ENCODE data around the gene PLEKHM3. TPM values are rescaled to one million over a fixed set of nuclear protein-coding genes. Genes with fewer than 3 reads are reported as not detected.

The PLEKHM3 gene
- total RNA-seq, 1 donor, result 23.5 TPM

DNA sequence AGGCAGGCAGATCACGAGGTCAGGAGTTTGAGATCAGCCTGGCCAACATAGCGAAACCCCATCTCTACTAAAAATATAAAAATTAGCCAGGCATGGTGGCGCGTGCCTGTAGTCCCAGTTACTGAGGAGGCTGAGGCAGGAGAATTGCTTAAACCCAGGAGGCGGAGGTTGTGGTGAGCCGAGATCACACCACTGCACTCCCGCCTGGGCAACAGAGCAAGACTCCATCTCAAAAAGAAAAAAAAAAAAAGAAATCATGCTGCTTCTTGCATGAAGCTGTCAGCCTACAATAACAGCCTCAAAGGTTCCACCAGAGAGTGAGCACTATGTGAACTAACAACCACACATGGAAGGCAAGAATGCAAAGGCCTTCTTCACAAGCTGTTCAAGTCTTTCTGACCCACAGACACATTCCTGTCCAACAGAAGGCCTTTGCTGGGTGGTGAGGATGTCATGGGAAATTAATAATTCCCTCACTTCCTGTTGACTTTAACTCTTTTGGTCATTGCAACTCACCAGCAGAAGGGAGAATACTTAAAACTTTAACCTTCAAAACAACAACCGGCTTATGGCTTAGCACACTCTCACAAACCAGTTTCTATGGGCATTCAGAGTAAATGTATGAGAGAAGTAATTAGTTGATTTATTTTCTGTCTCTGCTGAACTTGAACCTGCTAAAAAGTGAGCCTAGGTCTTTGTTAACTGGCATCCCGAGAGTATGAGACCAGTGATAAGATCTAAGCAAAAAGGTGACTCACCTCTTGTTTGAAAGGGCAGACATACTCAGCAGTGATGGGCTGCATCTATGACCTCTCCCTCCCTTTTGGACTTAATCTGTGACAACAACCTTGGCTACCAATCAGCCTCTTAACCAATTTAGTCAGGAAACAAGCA lies 11.8 kb downstream of the PLEKHM3 start:
- no peak for DNase-seq (ENCODE audit: insufficient read length, low spot score, missing footprints)
- Histone ChIP-seq H4K20me1 (ENCODE audit: insufficient read depth, low read length) (no peaks in the 10 kb centered on the region), H3K79me2 (ENCODE audit: insufficient read depth, low read length) (peaks cover 10% of the 10 kb centered on the region), H3K27me3 (ENCODE audit: insufficient read depth, low read length) (no peaks in the 10 kb centered on the region), H2AFZ (ENCODE audit: low read length) (no peak overlapping the region), H3K27ac (ENCODE audit: low read depth, low read length) (no peak overlapping the region), H3K4me1 (ENCODE audit: insufficient read depth, low read length) (peaks cover 4% of the 10 kb centered on the region), H3K4me2 (ENCODE audit: insufficient read depth, low read length) (no peak overlapping the region), H3K4me3 (ENCODE audit: insufficient read depth, low read length) (no peak overlapping the region), H3K36me3 (ENCODE audit: insufficient read depth, low read length) (no peaks in the 10 kb centered on the region), H3K9me3 (ENCODE audit: low read depth, low read length) (no peaks in the 10 kb centered on the region)
- TF ChIP-seq, protein P1, sequence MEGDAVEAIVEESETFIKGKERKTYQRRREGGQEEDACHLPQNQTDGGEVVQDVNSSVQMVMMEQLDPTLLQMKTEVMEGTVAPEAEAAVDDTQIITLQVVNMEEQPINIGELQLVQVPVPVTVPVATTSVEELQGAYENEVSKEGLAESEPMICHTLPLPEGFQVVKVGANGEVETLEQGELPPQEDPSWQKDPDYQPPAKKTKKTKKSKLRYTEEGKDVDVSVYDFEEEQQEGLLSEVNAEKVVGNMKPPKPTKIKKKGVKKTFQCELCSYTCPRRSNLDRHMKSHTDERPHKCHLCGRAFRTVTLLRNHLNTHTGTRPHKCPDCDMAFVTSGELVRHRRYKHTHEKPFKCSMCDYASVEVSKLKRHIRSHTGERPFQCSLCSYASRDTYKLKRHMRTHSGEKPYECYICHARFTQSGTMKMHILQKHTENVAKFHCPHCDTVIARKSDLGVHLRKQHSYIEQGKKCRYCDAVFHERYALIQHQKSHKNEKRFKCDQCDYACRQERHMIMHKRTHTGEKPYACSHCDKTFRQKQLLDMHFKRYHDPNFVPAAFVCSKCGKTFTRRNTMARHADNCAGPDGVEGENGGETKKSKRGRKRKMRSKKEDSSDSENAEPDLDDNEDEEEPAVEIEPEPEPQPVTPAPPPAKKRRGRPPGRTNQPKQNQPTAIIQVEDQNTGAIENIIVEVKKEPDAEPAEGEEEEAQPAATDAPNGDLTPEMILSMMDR (IDR thresholded peaks at IDR 0.05; ENCODE audit: extremely low read depth, low read depth, low read length), result no peak

DNA sequence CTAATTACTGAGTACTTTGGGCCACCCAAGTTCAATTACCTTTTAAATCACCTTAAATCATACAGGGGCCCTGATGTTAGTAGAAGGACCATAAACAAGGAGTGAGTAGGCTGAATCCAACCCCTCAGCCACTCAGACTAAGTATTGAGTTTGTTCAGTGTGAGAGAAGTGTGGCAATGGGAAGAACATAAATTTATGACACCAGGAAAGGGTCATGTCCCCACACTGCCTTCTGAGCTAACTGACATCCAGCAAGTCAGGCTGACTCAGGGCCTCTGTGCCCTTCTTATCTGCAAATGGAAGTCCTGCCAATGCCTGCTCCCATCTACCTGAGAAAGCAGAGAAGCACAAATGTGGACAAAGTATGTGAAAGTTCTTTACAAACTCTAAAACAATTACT lies 12.9 kb downstream of the PLEKHM3 start:
- Histone ChIP-seq H3K4me1 (ENCODE audit: insufficient read depth, low read length) (peaks cover 4% of the 10 kb centered on the region), H3K36me3 (ENCODE audit: insufficient read depth, low read length) (no peaks in the 10 kb centered on the region), H3K9me3 (ENCODE audit: low read depth, low read length) (no peaks in the 10 kb centered on the region), H2AFZ (ENCODE audit: low read length) (no peak overlapping the region), H3K27ac (ENCODE audit: low read depth, low read length) (no peak overlapping the region), H3K79me2 (ENCODE audit: insufficient read depth, low read length) (peaks cover 10% of the 10 kb centered on the region), H3K27me3 (ENCODE audit: insufficient read depth, low read length) (no peaks in the 10 kb centered on the region), H3K4me2 (ENCODE audit: insufficient read depth, low read length) (no peak overlapping the region), H4K20me1 (ENCODE audit: insufficient read depth, low read length) (no peaks in the 10 kb centered on the region), H3K4me3 (ENCODE audit: insufficient read depth, low read length) (no peak overlapping the region)
- TF ChIP-seq, protein P1 (IDR thresholded peaks at IDR 0.05; ENCODE audit: extremely low read depth, low read depth, low read length), result no peak
- DNase-seq (ENCODE audit: insufficient read length, low spot score, missing footprints), result no peak

DNA sequence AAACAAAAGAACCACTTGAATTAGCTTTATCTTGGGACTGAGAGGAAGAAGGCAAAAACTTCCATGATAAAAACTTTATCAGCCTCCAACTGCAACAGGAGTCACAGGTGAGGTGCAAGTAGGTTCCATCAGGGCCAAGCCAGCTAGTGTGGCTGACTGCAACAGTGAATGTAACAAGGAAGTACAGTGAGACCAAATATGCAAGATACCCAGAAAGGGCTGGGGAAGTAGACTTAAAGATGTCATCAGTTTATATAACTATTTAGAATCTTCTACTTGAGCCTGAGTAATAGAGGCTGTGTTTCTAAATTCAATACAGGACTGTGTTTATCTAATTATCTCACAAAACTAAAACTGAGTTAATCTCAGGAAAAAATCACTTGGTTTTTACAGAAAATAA lies 14.8 kb downstream of the PLEKHM3 start:
- no peaks in the 10 kb centered on the region for H3K9me3 ChIP-seq (ENCODE audit: low read depth, low read length)
- peaks cover 10% of the 10 kb centered on the region for H3K79me2 ChIP-seq (ENCODE audit: insufficient read depth, low read length)
- H3K27ac ChIP-seq (ENCODE audit: low read depth, low read length), result no peak overlapping the region
- H3K36me3 ChIP-seq (ENCODE audit: insufficient read depth, low read length), result no peaks in the 10 kb centered on the region
- no peaks in the 10 kb centered on the region for H4K20me1 ChIP-seq (ENCODE audit: insufficient read depth, low read length)
- no peak overlapping the region for H3K4me3 ChIP-seq (ENCODE audit: insufficient read depth, low read length)
- peaks cover 10% of the 10 kb centered on the region for H3K4me1 ChIP-seq (ENCODE audit: insufficient read depth, low read length)
- H3K4me2 ChIP-seq (ENCODE audit: insufficient read depth, low read length), result no peak overlapping the region
- H2AFZ ChIP-seq (ENCODE audit: low read length), result no peak overlapping the region
- DNase-seq (ENCODE audit: insufficient read length, low spot score, missing footprints), result no peak
- no peaks in the 10 kb centered on the region for H3K27me3 ChIP-seq (ENCODE audit: insufficient read depth, low read length)
- TF ChIP-seq, protein P1 (IDR thresholded peaks at IDR 0.05; ENCODE audit: extremely low read depth, low read depth, low read length), result no peak

DNA sequence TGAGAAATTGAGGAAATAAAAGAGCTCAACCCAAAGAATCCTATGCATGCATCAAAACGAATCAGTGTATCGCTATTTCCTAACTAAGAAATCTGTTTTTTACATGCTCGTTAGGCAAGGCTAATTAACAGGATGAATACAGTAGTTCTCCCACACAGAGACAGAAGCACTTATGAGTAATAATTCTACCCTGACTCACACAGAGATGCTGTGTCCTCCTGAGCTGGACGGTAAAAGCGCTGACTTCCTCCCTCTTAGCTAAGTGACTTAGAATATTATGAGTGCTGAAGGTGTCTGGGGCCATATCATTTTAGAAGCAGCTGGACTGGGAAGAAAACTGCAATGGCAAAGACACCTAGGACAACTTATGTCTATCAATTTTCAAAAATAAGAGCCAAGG lies 18.5 kb downstream of the PLEKHM3 start:
- no peak for DNase-seq (ENCODE audit: insufficient read length, low spot score, missing footprints)

More for the DNA sequence above, 18.5 kb downstream of the PLEKHM3 start:
- Histone ChIP-seq H3K36me3 (ENCODE audit: insufficient read depth, low read length) (no peaks in the 10 kb centered on the region), H3K4me3 (ENCODE audit: insufficient read depth, low read length) (no peak overlapping the region), H3K27me3 (ENCODE audit: insufficient read depth, low read length) (no peaks in the 10 kb centered on the region), H2AFZ (ENCODE audit: low read length) (no peak overlapping the region), H3K4me2 (ENCODE audit: insufficient read depth, low read length) (no peak overlapping the region), H4K20me1 (ENCODE audit: insufficient read depth, low read length) (no peaks in the 10 kb centered on the region), H3K79me2 (ENCODE audit: insufficient read depth, low read length) (peaks cover 5% of the 10 kb centered on the region), H3K4me1 (ENCODE audit: insufficient read depth, low read length) (peaks cover 6% of the 10 kb centered on the region), H3K27ac (ENCODE audit: low read depth, low read length) (no peak overlapping the region), H3K9me3 (ENCODE audit: low read depth, low read length) (no peaks in the 10 kb centered on the region)
- TF ChIP-seq, protein P1 (IDR thresholded peaks at IDR 0.05; ENCODE audit: extremely low read depth, low read depth, low read length), result no peak
